Measurements from ENCODE around the gene PIF1. TPM values are rescaled to one million over a fixed set of nuclear protein-coding genes. Genes with fewer than 3 reads are reported as not detected.

PIF1 gene, protein sequence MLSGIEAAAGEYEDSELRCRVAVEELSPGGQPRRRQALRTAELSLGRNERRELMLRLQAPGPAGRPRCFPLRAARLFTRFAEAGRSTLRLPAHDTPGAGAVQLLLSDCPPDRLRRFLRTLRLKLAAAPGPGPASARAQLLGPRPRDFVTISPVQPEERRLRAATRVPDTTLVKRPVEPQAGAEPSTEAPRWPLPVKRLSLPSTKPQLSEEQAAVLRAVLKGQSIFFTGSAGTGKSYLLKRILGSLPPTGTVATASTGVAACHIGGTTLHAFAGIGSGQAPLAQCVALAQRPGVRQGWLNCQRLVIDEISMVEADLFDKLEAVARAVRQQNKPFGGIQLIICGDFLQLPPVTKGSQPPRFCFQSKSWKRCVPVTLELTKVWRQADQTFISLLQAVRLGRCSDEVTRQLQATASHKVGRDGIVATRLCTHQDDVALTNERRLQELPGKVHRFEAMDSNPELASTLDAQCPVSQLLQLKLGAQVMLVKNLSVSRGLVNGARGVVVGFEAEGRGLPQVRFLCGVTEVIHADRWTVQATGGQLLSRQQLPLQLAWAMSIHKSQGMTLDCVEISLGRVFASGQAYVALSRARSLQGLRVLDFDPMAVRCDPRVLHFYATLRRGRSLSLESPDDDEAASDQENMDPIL
- total RNA-seq = 1 to 10 TPM; 1.1 to 9.0 TPM

DNA sequence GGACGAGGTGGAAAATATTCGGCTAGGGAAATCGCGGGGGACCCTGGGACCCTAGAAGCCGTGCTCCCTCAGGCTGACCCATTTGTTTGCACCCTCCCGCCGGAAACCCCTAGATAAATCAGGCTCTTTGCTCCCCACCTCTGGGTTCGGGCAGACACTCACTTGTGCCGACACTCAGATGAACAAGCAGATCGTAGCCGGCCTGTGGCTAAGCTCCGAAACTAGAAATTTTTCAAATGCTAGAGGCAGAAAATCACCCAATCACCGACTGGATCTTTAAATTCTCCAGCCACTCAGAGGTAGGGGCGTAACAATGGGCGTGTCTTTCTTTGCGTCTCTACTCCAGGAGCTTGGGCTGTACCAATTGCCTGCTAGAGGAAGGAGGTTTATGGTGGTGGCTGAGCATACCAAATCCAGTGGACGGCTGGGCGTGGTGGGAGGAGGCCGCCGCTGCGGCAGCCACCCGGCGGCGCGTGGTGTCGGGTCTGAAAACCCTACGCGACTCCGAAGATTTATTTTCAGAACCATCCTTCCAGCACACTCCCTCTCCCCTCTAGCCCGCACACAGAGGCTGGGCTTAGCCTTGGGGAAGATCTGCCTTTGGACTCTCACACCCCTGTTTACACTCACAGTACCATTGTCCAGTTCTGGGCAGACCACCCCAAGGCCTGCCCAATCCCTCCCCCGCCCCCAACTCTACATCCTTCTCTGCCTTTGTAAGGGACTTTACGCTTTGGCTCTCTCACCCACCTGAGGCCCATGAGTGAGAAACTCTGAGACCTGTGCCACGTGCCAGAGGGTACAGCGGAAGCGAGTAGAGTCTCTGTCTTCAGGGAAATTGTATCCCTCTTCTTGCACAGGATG lies at the start of gene PIF1:
Gene PIF1, minus strand, starts transcription at position 217 of the 864 bp plus-strand sequence. CDS start 1,312 bp downstream, outside the sequence.
- Histone ChIP-seq H3K27me3 (replicated peaks; ENCODE audit: insufficient read depth) (no peaks in the 10 kb centered on the region), H3K4me1 (ENCODE audit: control insufficient read depth in 1 of 2, low read depth in 2 of 2) (peaks cover 15 to 16% of the 10 kb centered on the region in 2 donors), H3K36me3 (no peaks in the 10 kb centered on the region), H3K4me3 (peak within 1 kb of the TSS; percentile 80), H3K9me3 (no peaks in the 10 kb centered on the region), H3K27ac (peak within 1 kb of the TSS; percentile 51 to 63)
- DNase-seq (ENCODE audit: low spot score) (peak; percentile 93), ATAC-seq (ENCODE audit: insufficient number of reproducible peaks, low FRiP score, low read depth) (peak; percentile 99)
- TF ChIP-seq, protein P1, sequence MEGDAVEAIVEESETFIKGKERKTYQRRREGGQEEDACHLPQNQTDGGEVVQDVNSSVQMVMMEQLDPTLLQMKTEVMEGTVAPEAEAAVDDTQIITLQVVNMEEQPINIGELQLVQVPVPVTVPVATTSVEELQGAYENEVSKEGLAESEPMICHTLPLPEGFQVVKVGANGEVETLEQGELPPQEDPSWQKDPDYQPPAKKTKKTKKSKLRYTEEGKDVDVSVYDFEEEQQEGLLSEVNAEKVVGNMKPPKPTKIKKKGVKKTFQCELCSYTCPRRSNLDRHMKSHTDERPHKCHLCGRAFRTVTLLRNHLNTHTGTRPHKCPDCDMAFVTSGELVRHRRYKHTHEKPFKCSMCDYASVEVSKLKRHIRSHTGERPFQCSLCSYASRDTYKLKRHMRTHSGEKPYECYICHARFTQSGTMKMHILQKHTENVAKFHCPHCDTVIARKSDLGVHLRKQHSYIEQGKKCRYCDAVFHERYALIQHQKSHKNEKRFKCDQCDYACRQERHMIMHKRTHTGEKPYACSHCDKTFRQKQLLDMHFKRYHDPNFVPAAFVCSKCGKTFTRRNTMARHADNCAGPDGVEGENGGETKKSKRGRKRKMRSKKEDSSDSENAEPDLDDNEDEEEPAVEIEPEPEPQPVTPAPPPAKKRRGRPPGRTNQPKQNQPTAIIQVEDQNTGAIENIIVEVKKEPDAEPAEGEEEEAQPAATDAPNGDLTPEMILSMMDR (IDR thresholded peaks at IDR 0.05) = no peak

DNA sequence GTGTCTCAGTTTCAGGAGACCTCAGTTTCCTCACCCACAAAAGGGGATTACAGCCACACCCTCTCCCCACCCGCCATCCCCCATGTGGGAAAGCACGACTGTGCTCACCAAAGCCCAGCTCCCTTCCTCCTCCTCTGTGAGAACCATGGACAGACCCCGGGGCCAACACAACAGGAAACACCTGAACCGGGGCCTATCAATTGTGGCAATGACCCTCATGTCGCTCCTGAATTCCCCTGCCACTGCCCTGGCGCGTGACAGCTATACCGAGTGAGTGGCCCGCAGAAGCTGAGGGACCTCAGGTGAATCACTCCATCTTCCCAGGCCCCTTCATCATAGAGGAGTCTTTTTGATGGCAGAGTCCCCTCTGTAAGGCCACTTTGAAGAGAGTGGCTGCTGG lies 44.9 kb upstream of the PIF1 start:
- DNase-seq (ENCODE audit: low spot score) = no peak
- no peak for ATAC-seq (ENCODE audit: insufficient number of reproducible peaks, low FRiP score, low read depth)
- peaks cover 10 to 18% of the 10 kb centered on the region in 2 donors for H3K4me1 ChIP-seq (ENCODE audit: control insufficient read depth in 1 of 2, low read depth in 2 of 2)
- peaks cover 6% of the 10 kb centered on the region for H3K36me3 ChIP-seq
- no peak overlapping the region for H3K27ac ChIP-seq
- H3K9me3 ChIP-seq = no peaks in the 10 kb centered on the region
- H3K4me3 ChIP-seq = no peak overlapping the region
- TF ChIP-seq, protein P1 (IDR thresholded peaks at IDR 0.05) = no peak
- H3K27me3 ChIP-seq (replicated peaks; ENCODE audit: insufficient read depth) = no peaks in the 10 kb centered on the region

DNA sequence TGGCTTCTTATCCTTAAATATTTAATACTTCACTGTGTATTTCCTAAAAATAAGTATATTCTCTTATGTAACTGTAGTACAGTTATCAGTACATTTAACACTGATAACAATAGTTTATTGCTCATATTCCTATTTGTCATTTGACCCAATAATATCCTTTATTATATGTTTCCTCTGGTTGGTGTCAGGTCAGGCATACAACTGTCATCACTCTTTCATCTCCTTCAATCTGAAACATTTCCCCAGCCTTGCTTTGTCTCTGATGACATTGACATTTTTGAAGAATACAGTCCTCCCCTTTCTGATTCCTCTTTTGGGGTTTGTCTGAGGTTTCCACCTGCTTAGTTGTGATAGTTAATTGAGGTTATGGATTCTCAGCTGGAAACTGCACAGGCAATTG lies 44.1 kb upstream of the PIF1 start:
- Histone ChIP-seq H3K27ac (no peak overlapping the region), H3K9me3 (no peaks in the 10 kb centered on the region), H3K27me3 (replicated peaks; ENCODE audit: insufficient read depth) (no peaks in the 10 kb centered on the region), H3K36me3 (peaks cover 15% of the 10 kb centered on the region), H3K4me1 (ENCODE audit: control insufficient read depth in 1 of 2, low read depth in 2 of 2) (peaks cover 10 to 18% of the 10 kb centered on the region in 2 donors), H3K4me3 (no peak overlapping the region)
- ATAC-seq (ENCODE audit: insufficient number of reproducible peaks, low FRiP score, low read depth) = no peak
- DNase-seq (ENCODE audit: low spot score) = no peak
- TF ChIP-seq, protein P1 (IDR thresholded peaks at IDR 0.05) = no peak

DNA sequence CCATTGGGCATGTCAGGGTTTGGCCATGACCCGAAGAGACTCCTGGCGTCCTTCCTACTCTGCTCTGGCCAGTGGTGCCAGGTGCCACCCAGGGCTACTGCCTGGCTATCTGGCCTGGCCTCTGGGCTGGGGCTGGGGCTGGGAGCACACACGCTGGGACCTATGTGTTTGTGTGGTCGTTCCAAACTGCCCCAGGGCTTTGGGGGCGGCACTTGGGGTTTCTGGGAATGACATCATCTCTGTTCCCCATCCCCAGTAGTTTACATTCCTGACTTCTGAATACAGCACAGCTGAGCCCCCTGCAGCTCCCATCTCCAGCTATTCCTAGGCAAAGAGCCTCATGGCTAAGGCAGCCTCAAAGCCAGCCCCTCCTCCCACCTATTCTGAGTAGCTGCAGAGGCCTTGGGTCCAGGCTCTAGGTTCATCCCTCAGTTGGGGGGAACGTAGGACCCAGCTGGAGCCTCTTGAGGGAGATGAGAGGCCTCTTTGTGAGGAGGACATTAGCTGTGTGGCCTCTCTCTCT lies 40.6 kb upstream of the PIF1 start:
- peaks cover 26% of the 10 kb centered on the region for H3K36me3 ChIP-seq
- no peak overlapping the region for H3K4me3 ChIP-seq
- no peaks in the 10 kb centered on the region for H3K4me1 ChIP-seq (ENCODE audit: control insufficient read depth in 1 of 2, low read depth in 2 of 2)
- TF ChIP-seq, protein P1 (IDR thresholded peaks at IDR 0.05) = no peak
- DNase-seq (ENCODE audit: low spot score) = no peak
- peak overlapping the region in 1 of 2 donors; percentile 11 for H3K27ac ChIP-seq
- H3K9me3 ChIP-seq = no peaks in the 10 kb centered on the region
- no peaks in the 10 kb centered on the region for H3K27me3 ChIP-seq (replicated peaks; ENCODE audit: insufficient read depth)
- no peak for ATAC-seq (ENCODE audit: insufficient number of reproducible peaks, low FRiP score, low read depth)
